ENCODE results near the gene BRD2. TPM values are rescaled to one million over a fixed set of nuclear protein-coding genes. Genes with fewer than 3 reads are reported as not detected.
A peak's percentile ranks its signal among the peaks of the same experiment; 100 is the strongest.

Gene BRD2
- total and polyA plus RNA-seq, 9 of the 15 experiments (the other 6 are each of a cell fraction or from before 2014, with no cell fraction given): 19.0 to 252 (median 181) TPM

- TF ChIP-seq ETV6 (IDR thresholded peaks at IDR 0.05; ENCODE audit: borderline replicate concordance in 1 of 2, low read depth in 2 of 2, low read length in 1 of 2) (no peak), ETV6 (CRISPR knock-in tag; IDR thresholded peaks at IDR 0.05; ENCODE audit: borderline replicate concordance) (no peak), HCFC1 (IDR thresholded peaks at IDR 0.05; ENCODE audit: low read depth, low read length) (peak; percentile 19; the same call in 1 of the 2 replicates), MCM7 (IDR thresholded peaks at IDR 0.05) (no peak), GABPA (tag; conservative IDR thresholded peaks at IDR 0.05; ENCODE audit: low read depth) (no peak), FUS (optimal IDR thresholded peaks at IDR 0.05; ENCODE audit: low read depth, low read length) (no peak), ZNF224 (CRISPR knock-in tag; IDR thresholded peaks at IDR 0.05) (no peak), ARID4B (CRISPR knock-in tag; IDR thresholded peaks at IDR 0.05) (peak; percentile 89), XRCC4 (IDR thresholded peaks at IDR 0.05; ENCODE audit: extremely low read depth, insufficient read depth, insufficient read length) (no peak), DEAF1 (CRISPR knock-in tag; IDR thresholded peaks at IDR 0.05) (no peak), KDM5B (IDR thresholded peaks at IDR 0.05; ENCODE audit: insufficient replicate concordance, low read depth, low read length) (no peak), EGR1 (conservative IDR thresholded peaks at IDR 0.05) (peak; percentile 53; the same call in 1 of the 2 replicates), CGGBP1 (CRISPR knock-in tag; IDR thresholded peaks at IDR 0.05) (peak; percentile 69), ZBTB7A (IDR thresholded peaks at IDR 0.05; ENCODE audit: borderline replicate concordance, control insufficient read depth, low read depth, low read length) (peak; percentile 90), MAFK (IDR thresholded peaks at IDR 0.05; ENCODE audit: low read length) (no peak), NR2C2 (CRISPR knock-in tag; IDR thresholded peaks at IDR 0.05) (peak; percentile 70; the same call in 1 of the 2 replicates), NR2C2 (tag; IDR thresholded peaks at IDR 0.05) (no peak), ZFPM2 (CRISPR knock-in tag; IDR thresholded peaks at IDR 0.05) (peak; percentile 66; the same call in 1 of the 2 replicates), GMEB1 (CRISPR knock-in tag; IDR thresholded peaks at IDR 0.05) (no peak), SNAPC5 (CRISPR knock-in tag; IDR thresholded peaks at IDR 0.05) (no peak)
Measured at GRCh38 chr6:32968093-32968866, at the start of gene BRD2 (continued).

All from K562 (cell line).